ENCODE results near the gene RBBP8NL.

DNA sequence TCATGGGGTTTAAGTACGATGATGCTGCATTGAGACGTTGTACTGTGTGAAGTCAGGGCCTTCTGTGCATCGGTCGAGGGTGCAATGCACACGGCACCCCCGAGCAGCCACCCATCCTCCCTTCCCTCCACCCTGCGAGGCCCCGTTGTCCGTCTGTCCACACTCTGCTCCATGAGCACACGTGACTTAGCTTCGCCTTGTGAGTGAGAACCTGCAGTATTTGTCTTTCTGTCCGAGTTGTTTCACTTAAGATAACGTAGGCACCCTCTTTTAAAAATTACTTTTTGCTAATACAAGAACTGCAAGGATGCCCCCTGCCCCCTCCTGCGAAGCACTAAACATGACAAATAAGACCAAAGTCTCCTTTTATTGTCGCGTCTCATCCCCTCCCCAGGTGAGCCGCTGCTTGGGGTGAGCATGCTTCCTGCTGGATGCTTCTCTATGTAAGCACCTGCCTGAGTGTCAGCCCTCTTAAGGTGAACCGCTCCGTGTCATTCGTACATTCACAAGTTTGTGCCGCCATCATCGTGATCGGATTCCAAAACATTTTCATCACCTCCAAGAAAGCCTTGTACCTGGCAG lies 3.6 kb upstream of the RBBP8NL start:
- TF ChIP-seq, protein P1, sequence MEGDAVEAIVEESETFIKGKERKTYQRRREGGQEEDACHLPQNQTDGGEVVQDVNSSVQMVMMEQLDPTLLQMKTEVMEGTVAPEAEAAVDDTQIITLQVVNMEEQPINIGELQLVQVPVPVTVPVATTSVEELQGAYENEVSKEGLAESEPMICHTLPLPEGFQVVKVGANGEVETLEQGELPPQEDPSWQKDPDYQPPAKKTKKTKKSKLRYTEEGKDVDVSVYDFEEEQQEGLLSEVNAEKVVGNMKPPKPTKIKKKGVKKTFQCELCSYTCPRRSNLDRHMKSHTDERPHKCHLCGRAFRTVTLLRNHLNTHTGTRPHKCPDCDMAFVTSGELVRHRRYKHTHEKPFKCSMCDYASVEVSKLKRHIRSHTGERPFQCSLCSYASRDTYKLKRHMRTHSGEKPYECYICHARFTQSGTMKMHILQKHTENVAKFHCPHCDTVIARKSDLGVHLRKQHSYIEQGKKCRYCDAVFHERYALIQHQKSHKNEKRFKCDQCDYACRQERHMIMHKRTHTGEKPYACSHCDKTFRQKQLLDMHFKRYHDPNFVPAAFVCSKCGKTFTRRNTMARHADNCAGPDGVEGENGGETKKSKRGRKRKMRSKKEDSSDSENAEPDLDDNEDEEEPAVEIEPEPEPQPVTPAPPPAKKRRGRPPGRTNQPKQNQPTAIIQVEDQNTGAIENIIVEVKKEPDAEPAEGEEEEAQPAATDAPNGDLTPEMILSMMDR (IDR thresholded peaks at IDR 0.05): no peak
- TF ChIP-seq POLR2A (IDR thresholded peaks at IDR 0.05): no peak

All from adrenal gland (tissue), 5 donors.